HG02571 (cell line): ENCODE data around the gene SLC6A2.

Experiments used
- ATAC-seq: cut with Tn5 transposase; IDR thresholded peaks from one replicate; pipeline ENCODE4 v1.9.1; 2021; ENCODE audit warnings: mild to moderate bottlenecking, moderate library complexity; ENCODE audit not compliant: unreplicated experiment

The SLC6A2 gene

DNA sequence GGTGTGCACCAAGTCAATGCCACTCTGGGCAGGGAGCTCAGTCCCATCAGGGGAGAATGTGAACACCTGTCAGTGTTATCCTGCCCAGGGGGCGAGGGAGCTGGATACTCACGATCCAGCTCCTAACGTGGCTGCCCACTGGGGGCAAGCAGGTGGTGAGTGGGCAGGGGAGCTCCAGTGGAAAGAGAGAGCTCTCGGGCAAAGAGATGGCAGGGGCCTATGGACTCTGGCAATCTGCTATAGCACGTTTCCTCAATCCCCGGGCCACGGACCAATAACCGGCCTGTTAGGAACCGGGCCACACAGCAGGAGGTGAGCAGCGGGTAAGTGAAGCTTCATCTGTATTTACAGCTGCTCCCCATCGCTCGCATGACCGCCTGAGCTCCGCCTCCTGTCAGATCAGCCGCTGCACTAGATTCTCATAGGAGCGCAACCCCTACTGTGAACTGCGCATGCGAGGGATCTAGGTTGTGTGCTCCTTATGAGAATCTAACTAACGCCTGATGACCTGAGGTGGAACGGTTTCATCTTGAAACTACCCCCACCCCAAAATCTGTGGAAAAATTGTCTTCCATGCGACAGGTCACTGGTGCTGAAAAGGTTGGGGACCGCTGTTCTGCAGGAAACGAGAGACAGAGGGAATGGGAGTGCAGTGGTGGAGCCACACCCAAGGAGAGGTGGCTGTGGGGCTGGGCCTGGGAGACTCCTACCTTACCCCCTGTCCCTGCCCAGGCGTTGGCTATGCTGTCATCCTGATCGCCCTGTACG is 15.6 kb downstream of the SLC6A2 start:
- no peak for ATAC-seq

DNA sequence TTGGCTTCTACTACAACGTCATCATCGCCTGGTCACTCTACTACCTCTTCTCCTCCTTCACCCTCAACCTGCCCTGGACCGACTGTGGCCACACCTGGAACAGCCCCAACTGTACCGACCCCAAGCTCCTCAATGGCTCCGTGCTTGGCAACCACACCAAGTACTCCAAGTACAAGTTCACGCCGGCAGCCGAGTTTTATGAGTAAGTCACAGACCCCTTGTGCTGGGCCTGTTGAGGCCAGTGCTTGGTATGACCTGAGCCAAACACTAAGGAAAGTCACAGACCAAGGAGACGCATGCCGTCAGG is 16.1 kb downstream of the SLC6A2 start:
- ATAC-seq, result no peak

DNA sequence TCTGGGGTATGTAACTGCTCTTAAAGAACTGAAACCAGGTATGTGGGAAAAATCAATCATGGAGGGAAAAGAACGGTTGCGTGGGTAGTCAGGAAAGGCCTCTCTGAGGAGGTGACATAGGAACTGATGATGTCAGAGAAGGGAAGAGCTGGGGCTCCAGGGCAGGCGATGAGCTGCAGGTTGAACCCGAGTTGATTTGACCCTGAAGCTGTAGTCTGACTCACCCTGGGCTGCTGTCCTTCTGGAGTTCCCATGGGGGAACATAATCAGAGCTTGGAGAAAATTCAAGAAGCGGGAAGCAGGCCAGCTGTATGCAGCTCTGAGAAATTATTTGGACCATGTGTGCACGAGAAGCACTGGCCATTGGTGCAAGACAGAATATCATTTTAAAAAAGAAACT is 16.7 kb downstream of the SLC6A2 start:
- no peak for ATAC-seq

DNA sequence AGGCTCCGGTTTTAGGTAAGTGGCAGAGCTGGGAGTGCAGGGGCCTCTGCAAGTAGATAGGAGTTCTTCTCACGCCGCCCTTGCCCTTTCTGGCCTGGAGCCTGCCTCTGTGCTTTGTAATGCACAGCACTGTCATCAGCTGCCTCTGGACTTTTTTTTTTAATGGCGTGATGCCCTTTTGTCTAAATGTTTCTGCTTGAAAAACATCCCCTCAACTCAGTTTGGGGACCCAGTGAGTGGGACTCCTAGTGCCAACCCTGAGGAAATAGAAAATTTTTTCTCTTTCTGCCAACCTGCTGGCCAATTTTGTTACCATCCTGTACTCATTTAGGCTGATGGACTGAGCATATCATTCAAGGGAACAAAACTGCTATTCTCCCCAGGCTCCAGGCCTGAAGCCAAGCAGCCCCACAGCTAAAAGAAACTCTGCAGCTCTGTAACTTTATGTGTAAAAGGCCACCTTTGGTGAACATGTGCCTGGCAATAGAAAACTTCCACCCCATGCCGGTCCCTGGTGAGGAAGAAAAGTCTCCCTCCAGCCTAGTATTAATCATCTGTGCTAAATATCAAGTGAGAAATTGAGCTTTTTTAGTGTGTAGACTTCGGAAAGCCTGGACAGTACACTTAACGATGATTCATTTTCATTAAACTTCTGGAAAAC is 22.5 kb downstream of the SLC6A2 start:
- no peak for ATAC-seq

DNA sequence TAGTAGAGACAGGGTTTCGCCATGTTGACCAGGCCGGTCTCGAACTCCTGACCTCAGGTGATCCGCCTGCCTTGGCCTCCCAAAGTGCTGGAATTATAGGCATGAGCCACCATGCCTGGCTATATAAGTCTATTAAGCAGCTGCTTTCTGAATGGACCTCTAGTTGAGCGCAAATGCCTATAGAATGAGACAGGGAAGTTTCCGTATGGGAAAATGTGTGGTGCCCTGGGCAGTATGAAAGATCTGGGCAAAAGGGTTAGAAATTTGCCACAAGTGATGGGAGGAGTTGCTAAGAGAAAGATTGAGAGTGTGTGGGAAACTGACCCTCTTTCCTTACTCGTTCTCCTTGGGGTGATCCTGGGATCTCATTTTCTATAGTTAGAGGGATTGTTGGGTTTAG is 26.3 kb downstream of the SLC6A2 start:
- ATAC-seq, result no peak

DNA sequence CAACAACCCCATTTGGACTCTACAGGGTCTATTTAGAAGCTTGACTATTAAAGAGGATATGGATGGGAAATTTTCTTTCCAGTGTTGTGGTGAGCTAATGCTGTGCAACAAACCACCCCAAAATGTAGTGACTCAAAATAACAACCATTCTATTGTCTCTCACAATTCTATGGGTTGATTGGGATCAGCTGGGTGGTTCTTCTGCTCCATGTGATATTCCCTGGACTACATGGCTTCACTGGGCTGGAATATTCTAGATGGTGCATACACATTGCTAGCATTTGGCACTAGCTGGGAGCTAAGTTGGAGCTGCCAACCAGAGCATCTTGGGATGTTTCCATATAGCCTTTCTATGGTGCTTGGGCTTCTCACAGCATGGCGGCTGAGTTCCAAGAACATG is 30.2 kb downstream of the SLC6A2 start:
- ATAC-seq, result no peak

DNA sequence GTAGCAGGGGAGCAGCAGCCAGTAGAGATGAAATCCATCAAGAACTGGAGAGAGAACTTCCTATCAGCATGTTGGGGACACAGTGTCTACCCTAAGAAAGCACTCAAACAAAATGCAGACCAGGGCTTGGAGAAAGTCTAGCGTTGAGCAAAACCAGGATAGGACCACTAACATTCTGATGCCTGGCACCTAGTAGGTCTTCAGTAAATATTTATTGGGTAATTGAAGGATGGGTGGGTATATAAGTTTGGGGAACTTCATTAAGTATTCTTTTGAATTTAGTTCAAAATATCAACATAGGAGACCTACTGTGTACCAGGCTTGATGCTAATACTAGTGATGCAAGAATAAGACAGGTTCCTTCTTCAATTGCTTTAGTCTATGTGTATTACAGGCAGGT is 30.9 kb downstream of the SLC6A2 start:
- ATAC-seq, result no peak

DNA sequence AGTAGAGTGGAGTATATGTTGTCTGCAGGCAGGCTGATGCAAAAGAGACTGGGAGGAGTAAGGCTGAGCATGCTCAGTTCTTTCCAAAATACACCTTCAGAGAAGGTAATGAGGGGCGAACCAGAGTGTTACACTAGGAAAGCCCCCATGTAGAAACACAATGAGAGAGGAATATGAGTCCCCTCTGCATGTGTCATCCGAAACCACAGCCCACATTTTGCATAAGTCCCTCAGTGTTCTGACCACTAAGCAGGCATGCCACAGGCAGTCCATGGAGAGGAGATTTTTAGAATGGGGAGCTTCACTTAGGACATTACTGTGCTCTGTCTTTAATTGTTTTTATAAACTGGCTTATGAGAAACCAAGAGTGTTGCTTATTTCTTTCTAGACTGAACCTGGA is 32.0 kb downstream of the SLC6A2 start:
- ATAC-seq, result no peak

DNA sequence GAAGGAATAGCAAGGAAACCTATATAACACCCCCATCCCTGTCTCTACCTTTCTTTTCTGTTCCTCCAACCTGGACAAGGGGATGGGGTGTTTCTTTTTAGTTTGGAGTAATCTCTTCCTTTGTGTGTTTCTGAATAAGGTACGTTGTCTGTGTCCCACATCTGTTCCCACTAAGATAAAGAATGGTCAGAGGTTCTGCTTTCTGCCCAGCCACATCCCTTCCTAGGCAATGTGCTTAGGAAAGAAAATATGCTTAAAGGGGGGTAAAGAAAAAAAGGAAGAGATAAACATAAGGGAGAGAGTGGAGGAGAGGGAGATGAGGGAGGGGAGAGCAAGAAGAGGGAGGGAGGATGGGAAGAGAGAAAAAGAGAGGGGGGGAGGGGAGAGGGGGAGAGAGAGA is 35.1 kb downstream of the SLC6A2 start:
- no peak for ATAC-seq

DNA sequence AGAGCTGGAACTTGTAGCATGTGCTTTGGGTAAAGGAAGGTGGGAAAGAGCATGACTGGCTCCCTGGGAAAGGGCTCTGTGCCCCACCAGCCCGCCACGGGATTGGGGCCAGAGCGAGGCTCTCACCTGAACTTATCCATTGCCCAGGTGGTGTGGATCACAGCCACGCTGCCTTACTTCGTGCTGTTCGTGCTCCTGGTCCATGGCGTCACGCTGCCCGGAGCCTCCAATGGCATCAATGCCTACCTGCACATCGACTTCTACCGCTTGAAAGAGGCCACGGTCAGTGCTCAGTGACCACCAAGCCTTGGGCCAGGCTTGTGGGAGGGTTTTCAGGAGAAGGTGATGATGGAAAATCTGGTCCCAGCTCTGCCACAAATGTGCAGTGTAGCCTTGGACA is 36.0 kb downstream of the SLC6A2 start:
- no peak for ATAC-seq

DNA sequence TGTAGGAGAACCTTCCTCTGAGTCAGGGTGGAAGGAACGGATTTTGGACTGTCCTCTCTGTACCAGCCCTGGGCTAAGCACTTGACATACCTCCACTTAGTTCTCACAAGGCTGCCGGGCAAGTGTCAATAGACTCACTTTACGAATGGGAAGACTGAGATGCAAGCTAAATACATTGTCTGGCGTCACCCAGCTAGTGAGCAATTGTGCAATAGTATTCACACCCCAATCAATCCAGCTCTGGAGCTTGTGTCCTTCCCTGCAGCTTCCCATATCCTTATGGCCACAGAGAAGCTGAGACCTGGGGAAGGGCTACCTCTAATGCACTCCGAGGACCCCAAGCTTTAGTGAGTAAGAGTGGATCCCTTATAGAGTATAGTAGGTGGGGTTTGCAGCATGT is 39.8 kb downstream of the SLC6A2 start:
- ATAC-seq, result no peak

DNA sequence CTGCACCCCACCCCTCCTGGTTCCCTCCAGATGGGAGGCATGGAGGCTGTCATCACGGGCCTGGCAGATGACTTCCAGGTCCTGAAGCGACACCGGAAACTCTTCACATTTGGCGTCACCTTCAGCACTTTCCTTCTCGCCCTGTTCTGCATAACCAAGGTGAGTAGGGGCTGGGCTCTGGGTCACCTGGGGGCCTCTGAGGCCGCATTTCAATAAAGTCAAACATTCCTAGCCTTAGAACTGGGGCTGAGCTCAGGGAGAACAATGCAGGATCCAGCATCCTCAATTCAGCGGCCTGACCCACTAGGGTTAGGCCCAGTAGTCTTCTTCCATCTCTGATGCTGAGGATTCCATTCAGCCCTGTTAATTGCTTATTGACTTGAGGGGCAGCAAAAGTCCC is 42.1 kb downstream of the SLC6A2 start:
- no peak for ATAC-seq

DNA sequence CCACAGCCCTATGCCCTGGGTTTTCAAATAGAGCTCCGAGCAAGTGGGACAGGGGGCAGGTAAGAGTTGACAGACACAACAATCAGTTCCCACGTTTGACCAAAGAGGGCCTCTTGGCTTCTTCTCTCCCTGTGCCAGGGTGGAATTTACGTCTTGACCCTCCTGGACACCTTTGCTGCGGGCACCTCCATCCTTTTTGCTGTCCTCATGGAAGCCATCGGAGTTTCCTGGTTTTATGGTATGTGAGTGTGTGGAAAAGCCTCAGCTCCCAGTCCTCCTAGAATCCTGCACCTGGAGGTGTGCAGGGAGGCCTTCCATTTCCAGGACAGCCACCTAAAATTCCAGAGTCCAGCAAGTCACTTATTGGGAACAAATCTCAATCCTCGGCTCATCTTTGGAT is 42.5 kb downstream of the SLC6A2 start:
- ATAC-seq, result no peak

DNA sequence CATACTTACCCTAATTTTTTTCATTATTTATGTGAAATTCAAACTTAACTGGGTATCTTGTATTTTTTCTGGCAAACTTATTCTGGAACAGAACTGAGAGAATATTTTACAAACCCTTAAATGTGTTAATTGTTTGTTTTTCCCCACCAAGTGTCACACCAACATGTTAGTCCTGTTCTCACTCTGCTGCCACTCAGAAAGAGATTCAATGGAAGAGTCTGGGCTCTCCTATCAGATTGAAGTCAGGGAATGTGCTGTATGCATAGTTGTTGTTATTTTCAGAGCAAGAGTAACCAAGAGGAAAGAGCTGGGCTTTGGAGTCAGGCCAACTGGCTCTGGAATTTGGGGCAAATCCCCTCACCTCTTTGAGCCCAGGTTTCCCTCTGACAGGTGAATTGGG is 43.2 kb downstream of the SLC6A2 start:
- ATAC-seq, result no peak

DNA sequence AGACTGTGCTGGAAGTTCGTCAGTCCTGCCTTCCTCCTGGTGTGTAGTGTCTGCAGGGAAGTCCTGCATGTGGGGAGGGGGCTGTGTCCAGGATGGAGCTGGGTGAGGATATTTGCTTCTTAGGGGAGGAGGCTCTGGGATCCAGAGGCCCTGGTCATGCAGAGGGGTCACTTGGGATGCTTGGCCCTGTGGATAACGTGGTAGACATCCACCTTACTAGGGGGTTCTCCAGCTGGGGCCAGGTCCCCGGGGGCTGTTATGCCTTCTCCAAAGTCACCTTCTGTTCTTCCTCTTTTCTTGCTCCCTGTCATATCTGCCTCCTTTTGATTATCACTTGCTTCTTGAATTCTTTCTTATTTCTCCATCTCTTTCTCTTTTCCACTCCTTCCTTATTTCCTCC is 43.8 kb downstream of the SLC6A2 start:
- no peak for ATAC-seq

DNA sequence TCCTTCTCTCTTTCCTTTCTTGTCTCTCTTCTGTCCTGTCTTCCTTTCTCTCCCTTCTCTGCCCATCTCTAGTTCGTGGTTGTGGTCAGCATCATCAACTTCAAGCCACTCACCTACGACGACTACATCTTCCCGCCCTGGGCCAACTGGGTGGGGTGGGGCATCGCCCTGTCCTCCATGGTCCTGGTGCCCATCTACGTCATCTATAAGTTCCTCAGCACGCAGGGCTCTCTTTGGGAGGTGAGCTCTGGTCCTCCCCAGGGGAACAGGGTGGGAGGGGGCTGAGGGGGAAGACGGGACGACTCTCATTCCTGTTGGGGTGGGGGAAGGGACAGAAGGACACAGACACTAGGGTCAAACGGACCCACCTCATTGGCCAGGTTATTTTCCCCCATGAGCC is 44.3 kb downstream of the SLC6A2 start:
- ATAC-seq, result no peak

DNA sequence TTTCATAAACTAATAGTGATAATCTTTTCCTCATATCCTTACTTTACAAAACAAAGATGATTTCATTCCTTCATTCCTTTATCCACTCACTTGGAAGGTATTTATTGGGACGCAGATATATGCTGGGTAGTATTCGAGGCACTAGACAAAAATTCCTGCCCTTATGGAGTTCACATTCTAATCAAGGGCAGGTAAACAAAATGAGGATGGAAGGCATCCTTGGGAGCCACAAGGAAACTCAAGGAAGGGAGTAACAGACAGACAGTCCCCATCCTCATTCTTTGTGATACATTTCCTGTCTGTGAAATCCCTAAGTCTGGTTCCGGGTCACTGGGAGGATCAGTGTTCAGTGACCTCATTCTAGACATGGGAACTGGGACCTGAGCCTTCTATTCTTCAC is 45.2 kb downstream of the SLC6A2 start:
- no peak for ATAC-seq

DNA sequence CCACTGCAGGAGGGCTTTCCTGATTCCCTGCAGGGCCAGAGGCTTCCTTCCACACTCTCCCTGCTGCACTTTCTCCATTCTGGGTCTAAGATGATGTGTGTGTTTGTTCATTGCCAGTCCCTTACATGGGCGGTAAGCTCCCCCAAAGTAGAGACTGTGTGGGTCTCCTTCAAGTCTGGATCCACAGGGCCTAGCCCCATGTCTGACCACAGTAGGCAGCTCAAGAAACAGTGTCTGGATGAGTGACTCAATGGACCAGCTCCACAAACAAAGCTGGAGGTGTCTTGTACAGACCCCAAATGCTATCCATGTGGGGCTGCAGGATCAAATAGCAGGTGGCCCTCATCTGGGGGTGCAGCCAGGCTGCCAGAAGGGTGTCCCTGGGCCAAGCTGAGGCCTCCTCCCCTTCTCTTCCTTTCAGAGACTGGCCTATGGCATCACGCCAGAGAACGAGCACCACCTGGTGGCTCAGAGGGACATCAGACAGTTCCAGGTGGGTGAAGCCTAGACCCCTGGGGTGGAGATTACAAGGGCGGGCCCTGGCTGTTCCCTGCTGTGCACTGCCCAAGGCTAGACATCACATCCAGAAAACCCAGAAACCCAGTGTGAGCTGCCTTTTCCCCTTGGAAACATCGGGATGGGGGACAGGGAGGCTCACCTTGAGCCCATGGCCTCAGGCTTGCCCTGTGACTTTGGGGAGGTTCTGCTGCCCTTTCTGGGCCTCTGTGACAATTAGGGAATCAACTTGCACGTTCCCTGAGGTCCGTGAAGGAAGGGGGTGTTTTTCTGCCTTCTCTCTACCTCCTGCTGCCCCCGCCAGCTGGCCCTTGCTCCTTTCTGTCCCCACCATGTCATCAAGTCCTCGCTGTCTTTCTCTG is 45.9 kb downstream of the SLC6A2 start:
- ATAC-seq, result no peak

DNA sequence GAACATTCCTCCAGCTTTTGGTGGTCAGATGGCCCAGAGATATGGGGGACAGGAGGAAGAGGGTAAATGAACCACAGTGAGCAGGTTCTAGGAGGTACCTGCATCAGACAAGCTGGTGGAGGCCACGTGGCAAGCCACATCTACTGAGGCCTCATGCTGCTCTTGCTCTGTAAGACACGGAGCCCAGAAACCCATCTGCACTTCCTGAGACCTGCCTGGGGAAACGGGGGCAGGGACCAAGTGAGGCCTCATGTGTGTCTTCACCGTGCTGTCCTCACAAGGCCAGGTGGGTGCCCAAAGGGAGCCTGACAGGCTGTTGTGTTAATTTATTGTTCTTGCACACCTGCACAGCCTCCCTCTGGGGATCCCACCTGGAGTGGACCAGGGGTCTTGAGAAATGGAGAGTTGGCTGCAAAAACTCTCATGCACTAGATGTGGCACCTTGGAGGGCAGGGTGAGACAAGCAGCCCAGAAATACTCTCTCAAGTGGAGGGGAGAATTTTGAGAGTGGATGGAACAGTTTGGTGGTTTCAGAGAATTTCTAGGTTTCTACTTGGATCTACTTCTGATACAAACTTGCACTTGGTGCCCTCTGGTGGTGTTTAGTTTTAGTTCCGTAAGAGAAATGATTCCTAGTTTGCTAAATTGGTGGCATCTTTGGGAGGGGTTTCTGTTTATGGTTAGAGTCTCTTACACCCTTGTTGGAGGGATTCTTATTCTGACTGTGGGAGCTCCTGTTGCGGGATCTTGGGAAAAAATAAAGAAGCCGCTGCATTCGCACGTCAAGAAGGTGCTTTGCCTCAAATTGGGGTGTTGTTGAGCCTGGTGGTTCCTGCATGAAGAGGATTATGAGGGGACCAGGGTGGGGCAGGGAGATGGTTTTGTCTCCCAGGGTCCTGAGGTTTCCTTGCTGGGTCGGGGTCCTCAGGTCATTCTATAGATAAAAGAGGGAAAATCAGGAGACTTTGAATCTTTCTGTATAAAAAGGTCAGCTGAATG is 47.5 kb downstream of the SLC6A2 start:
- ATAC-seq, result no peak

DNA sequence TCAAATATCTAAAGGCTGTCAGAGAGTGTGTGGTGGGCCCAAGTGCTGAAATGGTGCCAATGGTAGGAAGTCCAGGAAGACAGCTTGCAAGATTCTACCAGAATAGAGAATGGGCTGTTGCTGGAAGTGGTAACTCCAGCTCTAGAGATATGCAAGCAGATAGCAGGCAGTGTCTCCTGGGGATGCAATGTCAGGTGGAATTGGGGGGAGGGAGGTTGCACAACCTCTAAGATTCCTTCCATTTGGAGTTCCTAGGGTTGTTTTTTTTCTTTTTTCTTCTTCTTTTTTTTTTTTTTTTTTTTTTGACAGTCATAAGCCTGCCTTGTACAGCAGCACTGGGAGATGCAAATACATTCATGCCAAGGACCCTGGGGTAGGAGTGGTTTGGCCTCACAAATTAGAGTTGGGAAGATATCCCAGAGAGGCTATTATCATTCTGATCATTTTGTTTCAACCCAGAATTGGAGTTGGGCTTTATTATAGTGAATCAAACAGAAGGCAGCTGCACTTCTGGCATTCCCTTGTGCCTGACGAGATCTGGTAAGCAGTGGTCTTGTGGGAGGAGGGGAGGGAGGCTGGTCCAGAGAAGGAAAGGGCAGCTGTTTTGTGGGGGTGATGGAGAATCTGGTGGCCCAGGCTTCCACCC is 51.1 kb downstream of the SLC6A2 start:
- no peak for ATAC-seq
